ENCODE results near the gene PRKCA.

PRKCA gene

DNA sequence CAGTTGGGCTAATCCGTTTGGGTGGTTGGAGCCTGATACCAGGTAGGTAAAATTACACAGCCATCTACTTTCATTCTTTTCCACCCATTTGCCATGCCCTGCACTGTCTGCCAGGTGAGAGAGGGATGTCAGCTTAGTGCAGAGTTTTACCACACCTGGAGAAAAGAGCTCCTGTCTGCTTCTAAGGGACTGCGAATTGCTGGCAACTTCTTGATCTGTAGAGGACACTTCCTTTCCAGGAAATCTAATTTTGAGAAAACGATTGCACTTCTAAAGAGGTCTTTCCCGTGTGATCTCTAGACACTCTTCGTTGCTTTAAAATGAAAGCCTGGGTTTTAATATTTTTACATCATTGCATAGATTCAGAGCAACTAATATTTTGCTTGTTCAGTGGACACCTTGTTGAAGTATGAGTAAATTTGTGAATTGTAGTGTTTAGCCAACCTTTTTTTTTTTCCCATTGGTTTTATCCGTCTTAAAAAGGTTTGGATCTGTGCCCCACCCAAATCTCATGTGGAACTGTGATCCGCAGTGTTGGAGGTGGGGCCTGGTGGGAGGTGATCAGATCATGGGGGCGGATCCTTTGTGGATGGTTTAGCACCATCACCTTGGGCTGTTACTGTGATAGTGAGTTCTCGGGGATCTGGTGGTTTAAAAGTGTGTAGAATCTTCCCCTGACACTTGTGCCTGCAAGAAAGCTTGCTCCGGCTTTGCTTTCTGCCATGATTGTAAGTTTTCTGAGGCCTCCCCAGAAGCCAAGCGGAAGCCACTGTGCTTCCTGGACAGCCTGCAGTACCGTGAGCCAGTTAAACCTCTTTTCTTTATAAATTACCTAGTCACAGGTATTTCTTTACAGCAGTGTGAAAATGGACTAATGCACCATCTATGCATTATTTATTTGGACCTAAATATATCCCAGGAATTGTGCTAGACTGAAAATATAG lies 104.6 kb downstream of the PRKCA start:
- TF ChIP-seq POLR2A (IDR thresholded peaks at IDR 0.05; ENCODE audit: low read length) = no peak
- TF ChIP-seq GATA1 (IDR thresholded peaks at IDR 0.05; ENCODE audit: low read depth, low read length) = no peak
- DNase-seq = no peak

DNA sequence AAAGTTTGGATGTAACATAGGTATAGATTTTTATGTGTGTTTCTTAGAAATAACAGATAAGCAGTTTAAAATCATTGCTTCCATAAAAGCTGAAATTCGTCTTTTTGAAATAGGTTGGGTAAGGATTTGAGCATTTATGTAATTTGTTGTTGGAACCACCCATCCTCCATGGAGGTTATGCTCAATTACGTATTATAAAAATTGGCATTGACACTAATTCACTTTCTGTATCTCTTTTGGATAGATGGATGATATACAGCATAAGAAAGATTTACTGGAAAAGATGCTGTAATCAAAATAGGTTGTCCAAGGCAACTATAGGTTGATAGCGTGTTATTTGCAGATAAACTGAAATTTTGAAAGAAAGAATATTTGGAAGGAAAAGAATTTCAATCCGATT lies 105.5 kb downstream of the PRKCA start:
- TF ChIP-seq POLR2A (IDR thresholded peaks at IDR 0.05; ENCODE audit: low read length) = no peak
- TF ChIP-seq GATA1 (IDR thresholded peaks at IDR 0.05; ENCODE audit: low read depth, low read length) = no peak
- no peak for DNase-seq

DNA sequence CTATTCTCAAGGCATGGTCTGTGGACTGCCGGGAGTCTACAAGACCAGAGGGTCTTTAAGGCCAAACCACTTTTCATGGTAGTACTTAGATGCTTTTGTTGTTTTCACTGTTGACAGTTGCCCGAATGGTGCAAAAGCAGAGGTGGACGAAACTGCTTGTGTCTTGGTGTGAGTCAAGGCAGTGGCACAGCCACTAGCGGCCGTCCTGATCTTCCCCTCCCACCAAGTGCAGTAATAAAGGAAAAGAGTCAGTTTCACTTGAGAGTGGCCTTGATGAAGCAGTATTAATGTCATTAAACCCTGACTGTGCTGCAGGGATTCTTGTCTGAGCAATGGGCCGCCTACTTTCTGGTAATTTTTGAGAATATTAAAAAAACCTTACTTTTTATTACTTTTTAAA lies 109.1 kb downstream of the PRKCA start:
- TF ChIP-seq GATA1 (IDR thresholded peaks at IDR 0.05; ENCODE audit: low read depth, low read length) = no peak
- no peak for DNase-seq

DNA sequence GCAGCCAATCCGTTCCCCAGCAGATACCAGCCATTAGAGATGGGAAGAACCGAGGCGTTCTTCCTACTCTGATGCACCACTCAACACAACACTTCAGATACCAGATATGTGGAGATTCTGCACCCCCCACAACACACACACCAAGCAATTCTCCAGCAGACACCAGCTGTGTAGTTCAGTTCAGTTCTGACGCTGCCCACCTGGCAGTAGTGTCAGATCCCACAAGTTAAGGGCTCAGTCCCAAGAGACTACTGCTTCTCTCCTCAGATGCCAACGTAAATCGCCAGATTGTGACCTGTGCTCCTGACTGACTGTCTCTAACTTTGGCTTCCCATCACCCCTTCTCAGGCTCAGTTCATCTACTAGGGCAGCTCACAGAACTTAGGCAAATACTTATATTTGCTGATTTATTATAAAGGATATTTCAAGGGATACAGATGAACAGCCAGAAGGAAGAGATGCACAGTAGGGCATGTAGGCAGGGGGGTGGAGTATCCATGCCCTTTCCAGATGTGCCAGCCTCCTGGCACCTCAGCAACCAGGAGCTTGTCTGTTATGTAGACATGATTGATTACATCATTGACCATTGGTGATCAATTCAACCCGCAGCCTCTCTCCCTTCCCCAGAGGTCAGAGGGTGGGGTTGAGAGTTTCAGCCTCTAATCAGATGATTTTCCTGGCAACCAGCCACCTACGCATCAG lies 110.6 kb downstream of the PRKCA start:
- TF ChIP-seq GATA1 (IDR thresholded peaks at IDR 0.05; ENCODE audit: low read depth, low read length) (no peak), POLR2A (IDR thresholded peaks at IDR 0.05; ENCODE audit: low read length) (no peak)

DNA sequence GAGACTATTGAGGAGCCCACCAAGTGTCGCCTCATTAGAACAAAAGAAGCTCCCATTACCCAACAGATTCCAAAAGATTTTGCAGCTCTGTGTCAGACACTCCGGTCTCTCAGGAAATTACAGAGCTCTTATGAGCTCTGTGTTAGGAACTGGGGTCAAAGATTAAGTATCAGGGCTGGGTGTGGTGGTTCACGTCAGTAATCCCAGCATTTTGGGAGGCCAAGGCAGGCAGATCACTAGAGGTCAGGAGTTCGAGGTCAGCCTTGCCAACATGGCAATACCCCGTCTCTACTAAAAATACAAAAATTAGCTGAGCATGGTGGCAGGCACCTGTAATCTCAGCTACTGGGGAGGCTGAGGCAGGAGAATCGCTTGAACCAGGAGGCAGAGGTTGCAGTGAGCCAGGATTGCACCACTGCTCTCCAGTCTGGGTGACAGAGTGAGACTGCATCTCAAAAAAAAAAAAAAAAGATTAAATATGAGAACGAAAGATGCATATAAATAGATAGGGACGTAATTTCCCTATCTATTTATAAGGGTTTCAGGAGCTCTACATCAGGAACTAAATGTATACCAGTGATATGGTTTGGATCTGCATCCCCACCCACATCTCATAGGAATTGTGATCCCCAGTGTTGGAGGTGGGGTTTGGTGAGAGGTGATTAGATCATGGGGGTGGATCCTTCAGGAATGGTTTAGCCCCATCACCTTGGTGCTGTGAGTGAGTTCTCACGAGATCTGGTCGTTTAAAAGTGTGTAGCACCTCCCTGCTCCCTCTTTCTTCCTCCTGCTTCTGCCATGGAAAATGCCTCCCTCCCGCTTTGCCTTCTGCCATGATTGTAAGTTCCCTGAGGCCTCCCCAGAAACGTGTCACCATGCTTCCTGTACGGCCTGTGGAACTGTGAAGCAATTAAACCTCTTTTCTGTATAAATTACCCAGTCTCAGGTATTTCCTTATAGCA lies 111.4 kb downstream of the PRKCA start:
- no peak for DNase-seq
- no peak for TF ChIP-seq POLR2A (IDR thresholded peaks at IDR 0.05; ENCODE audit: low read length)
- TF ChIP-seq GATA1 (IDR thresholded peaks at IDR 0.05; ENCODE audit: low read depth, low read length) = no peak

More for the DNA sequence above, 110.6 kb downstream of the PRKCA start:
- DNase-seq = no peak

DNA sequence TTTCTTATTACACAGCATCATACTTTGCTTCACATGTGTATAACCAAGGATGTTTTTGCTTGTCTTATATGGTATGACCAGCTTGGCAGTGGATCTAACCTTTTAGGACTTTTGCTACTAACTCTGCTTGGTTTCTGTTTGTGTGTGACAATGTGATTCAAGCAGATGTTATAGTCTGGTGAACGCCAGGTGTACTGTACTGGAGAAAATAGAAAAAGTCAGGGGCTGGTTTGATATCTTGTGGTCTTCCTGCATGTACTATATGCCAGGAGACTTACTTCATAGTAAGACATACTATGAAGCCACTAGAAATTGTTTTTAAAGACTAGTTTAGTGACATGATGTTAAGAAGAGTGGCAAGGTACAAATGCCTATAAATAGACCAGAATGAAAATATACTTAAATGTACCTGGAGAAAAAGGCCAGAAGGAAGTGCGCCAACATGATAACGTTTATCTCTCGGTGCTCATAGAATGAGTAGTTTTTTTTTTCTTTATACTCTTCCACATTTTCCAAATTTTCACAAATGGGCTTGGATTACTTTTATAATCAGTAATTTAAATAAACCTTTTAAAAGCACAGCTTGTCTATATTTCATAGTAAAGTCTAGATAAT lies 112.3 kb downstream of the PRKCA start:
- DNase-seq = no peak

DNA sequence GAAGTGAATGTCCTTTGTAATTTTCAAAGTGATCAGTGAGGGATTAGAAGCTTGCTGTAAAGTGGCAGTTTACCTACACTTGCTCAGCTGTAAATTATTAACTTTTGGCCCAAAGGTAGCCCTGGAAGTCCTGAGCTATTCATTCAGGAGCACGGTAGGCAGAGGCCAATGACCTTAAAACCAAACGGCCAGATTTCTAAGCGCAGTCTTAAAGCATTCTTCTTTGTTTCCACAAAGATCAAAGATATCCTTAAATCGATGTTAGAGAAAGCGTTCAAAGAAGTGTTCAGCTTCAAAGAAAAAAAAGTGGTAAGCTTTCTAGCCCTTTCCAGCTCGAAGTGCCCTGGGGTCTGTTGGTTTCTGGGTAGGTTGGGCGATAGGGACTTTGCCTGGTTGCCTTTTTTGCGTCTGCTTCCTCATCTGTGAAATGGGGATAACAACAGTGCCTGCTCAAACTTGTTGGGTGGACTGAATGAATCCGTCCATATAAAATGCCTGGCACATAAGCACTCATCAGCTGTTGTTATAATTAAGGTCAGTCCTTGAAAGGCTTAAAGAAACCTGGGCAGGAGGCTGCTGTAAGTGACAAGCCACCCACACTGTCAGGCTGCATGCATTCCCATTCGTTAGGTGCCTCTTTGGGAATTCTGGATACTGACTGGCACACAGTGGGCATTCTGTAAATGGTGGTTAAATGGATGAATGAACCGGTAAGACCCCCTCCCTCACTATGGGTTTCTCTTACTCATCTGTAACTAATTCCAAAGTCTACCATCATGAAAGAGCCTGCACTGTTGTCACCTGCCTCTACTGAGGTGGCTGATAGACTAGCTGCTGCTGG lies 113.2 kb downstream of the PRKCA start:
- DNase-seq = no peak
- TF ChIP-seq POLR2A (IDR thresholded peaks at IDR 0.05; ENCODE audit: low read length) = no peak
- no peak for TF ChIP-seq GATA1 (IDR thresholded peaks at IDR 0.05; ENCODE audit: low read depth, low read length)

More for the DNA sequence above, 112.3 kb downstream of the PRKCA start:
- TF ChIP-seq GATA1 (IDR thresholded peaks at IDR 0.05; ENCODE audit: low read depth, low read length) (no peak), POLR2A (IDR thresholded peaks at IDR 0.05; ENCODE audit: low read length) (no peak)

DNA sequence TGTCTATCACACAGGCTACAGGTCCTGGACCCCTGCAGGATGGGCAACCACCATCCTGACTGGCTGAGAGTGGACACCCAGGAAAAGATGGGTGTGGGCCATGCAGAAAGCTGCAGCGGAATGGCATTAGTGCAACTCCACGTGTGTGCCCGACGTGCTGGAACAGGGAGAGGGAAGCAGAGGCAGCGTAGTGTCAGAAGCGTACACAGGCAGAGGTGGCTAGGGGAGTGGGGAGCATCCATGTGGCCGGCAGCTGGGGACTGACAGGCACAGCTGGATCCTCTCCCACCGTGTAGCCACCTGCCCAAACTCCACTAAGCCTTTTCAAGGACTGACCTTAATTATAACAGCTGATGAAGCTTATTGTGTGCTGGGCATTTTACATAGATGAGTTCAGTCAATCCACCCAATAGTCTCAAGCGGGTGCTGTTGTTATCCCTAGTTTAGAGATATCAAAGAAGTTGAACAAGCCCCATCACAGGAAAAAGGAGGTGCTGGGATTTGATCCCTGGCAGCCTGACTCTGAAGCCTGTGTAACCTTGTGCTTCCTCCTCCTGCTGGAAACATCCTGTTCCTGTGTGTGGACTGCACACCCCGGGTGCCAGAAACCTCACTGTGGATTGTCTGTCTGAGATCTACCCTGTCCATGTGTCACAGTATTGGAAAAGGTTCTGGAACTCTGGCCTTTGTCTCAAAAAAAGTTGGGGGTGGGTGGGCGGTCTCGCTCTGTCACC lies 114.0 kb downstream of the PRKCA start:
- TF ChIP-seq POLR2A (IDR thresholded peaks at IDR 0.05; ENCODE audit: low read length) = no peak
- TF ChIP-seq GATA1 (IDR thresholded peaks at IDR 0.05; ENCODE audit: low read depth, low read length) = no peak
- no peak for DNase-seq

DNA sequence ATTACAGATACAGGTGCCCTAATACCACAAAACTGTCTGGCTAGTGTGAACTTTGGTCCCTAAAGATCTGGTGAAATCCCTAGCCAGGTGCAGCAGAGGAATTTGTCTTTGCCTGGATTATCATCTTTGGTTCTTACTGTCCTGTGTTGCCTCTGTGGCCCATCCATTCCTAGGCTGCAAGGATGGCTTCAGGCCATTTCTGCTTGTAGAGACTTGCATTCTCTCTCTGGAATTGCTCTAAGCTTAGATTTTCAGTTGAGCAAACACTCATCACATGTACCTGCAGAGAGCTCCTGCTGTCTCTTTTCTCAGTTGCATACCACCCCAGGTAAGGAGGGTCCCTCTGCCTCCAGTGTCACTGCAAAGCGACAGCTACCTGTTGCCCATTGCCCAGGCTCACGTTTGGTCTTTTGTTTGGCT lies 114.9 kb downstream of the PRKCA start:
- TF ChIP-seq GATA1 (IDR thresholded peaks at IDR 0.05; ENCODE audit: low read depth, low read length) (no peak), POLR2A (IDR thresholded peaks at IDR 0.05; ENCODE audit: low read length) (no peak)

DNA sequence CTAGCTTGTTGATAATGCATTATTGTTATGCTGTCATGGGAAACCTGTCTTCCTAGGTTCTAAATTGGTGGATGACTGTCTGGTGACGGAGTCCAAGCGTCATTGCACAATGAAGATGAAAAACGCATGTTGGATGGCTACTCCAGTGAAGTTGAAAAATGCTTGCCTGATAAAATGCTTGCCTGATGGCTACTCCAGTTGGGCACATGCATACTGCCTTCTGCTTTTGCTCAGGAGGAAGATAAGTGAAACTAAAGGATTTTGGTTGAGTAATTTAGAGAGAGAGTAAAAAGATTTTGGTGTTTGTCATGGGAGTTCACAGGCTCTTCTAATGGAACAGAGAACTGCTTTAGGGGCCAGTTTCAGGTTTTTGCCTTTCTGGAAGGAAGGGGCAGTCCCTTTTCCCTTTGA lies 118.6 kb downstream of the PRKCA start:
- no peak for DNase-seq
- no peak for TF ChIP-seq GATA1 (IDR thresholded peaks at IDR 0.05; ENCODE audit: low read depth, low read length)
- no peak for TF ChIP-seq POLR2A (IDR thresholded peaks at IDR 0.05; ENCODE audit: low read length)

More for the DNA sequence above, 114.9 kb downstream of the PRKCA start:
- DNase-seq = no peak

DNA sequence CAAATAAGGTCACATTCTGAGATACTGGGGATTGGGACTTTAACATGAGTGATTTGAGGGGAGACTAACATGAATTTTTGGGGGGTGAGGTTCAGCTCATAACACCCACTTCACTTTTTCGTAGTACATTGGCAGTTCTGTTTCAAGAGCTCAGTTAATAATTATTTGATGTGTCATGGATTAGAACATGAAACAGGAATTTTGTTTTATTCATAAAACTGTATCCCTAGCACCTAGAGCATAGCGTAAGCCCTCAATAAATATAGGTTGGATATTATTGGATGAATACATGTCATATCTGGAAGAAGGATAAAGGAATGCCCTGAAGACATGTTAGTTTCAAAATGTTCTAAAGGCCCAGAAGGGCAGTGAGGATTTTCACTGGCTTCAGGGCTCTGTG lies 119.8 kb downstream of the PRKCA start:
- DNase-seq = no peak
- TF ChIP-seq GATA1 (IDR thresholded peaks at IDR 0.05; ENCODE audit: low read depth, low read length) = no peak

Data from erythroblast (primary cell).